Duodenal mucosa (tissue), 2 donors: ENCODE data around the gene KRTAP21-3.

Experiments used
- H3K27ac ChIP-seq: one replicate; pipeline ENCODE4 v1.7.0; 2013; ENCODE audit warnings: low read depth, low read length
- H3K27me3 ChIP-seq, 2 donors: one replicate each; pipeline ENCODE4 v1.7.0; 2013; ENCODE audit warnings: low read length in 2 of 2, control low read depth in 1 of 2; ENCODE audit not compliant: insufficient read depth in 2 of 2, control insufficient read depth in 1 of 2
- H3K36me3 ChIP-seq, 2 donors: one replicate each; pipeline ENCODE4 v1.7.0; 2013; ENCODE audit warnings: low read length in 2 of 2, control low read depth in 1 of 2; ENCODE audit not compliant: insufficient read depth in 2 of 2, control insufficient read depth in 1 of 2
- H3K4me1 ChIP-seq, 2 donors: one replicate each; pipeline ENCODE4 v1.7.0; 2013; ENCODE audit warnings: low read length in 2 of 2, control low read depth in 1 of 2; ENCODE audit not compliant: insufficient read depth in 2 of 2, control insufficient read depth in 1 of 2
- H3K4me3 ChIP-seq, 2 donors: one replicate each; pipeline ENCODE4 v1.7.0; 2013; ENCODE audit warnings: low read length in 2 of 2, low read depth in 1 of 2
- H3K9ac ChIP-seq, 2 donors: one replicate each; pipeline ENCODE4 v1.7.0; 2013; ENCODE audit warnings: low read length in 2 of 2, low read depth in 1 of 2
- H3K9me3 ChIP-seq, 2 donors: one replicate each; pipeline ENCODE4 v1.7.0; 2013; ENCODE audit warnings: low read length in 2 of 2, control low read depth in 1 of 2; ENCODE audit not compliant: control insufficient read depth in 1 of 2

KRTAP21-3 gene

DNA sequence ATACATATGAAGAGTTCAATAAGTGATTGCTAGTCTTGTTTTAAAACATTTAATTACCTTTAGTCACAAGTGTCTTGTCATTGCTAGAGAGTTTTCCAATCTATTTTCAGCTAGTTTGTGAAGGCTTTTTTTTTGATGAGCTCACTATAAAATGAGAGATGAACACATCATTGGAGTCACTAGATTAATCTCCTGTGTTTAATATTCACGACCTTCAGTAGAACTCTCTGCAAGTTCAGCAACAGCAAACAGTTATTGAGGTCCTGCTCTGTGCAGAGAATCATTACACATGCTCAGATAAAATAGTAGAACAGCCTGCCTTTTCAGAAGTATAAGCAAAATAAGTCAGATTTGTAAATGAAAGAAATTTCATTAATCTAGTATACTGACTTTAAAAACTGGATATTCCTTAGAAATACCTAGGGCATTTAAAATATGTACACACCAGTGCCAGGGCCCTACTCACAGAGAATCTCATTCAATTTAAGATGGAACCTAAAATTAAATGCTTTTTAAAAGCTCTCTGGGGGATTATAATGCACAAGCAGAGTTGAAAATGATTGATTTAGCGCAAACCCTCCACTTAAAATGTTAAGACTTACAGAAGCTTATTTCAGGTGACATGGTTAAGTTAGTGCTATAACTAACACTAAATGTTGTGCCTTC lies 45.5 kb downstream of the KRTAP21-3 start:
- Histone ChIP-seq H3K27ac (no peak overlapping the region), H3K9ac (no peak overlapping the region), H3K36me3 (no peaks in the 10 kb centered on the region), H3K4me1 (no peaks in the 10 kb centered on the region), H3K4me3 (no peak overlapping the region), H3K27me3 (no peaks in the 10 kb centered on the region), H3K9me3 (peaks cover 0 to 21% of the 10 kb centered on the region in 2 donors)

DNA sequence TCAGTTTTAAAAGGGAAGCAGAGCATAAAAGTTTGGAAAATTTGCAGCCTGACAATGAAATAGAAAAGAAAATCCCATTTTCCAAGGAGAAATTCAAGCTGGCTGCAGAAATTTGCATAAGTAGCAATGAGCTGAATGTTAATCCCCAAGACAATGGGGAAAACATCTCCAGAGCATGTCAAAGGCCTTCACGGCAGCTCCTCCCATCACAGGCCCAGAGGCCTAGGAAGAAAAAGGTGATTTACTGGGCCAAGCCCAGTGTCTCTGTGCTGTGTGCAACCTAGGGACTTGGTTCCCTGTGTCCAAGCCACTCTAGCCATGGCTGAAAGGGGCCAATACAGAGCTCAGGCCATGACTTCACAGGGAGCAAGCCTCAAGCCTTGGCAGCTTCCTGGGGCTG lies 49.8 kb downstream of the KRTAP21-3 start:
- Histone ChIP-seq H3K27ac (no peak overlapping the region), H3K36me3 (no peaks in the 10 kb centered on the region), H3K9ac (no peak overlapping the region), H3K27me3 (no peaks in the 10 kb centered on the region), H3K4me3 (no peak overlapping the region), H3K9me3 (peaks cover 0 to 10% of the 10 kb centered on the region in 2 donors), H3K4me1 (no peaks in the 10 kb centered on the region)
